SK-N-SH (cell line): ENCODE results near the gene ATXN7. TPM values are rescaled to one million over a fixed set of nuclear protein-coding genes. Genes with fewer than 3 reads are reported as not detected.

Source experiments
- CTCF ChIA-PET: fragments of 300-600, 350-600 bp; formaldehyde crosslinking; extraction: SDS; loops from one replicate; lab custom pipeline; 2021; lab: Yijun Ruan, JAX
- POLR2A ChIA-PET: fragments of 350-600 bp; sonication (Branson Sonifier 250); formaldehyde crosslinking; extraction: SDS; loops from one replicate; lab custom pipeline; 2020; ENCODE audit warnings: antibody characterized with exemption, inconsistent platforms; lab: Yijun Ruan, JAX
- DNase-seq: peaks from one replicate; pipeline ENCODE4 v3.0.0; 2012
- H2AFZ ChIP-seq: fragments of 200-600 bp; sonication (generic); 2 replicates; pipeline ENCODE4 v1.8.1; 2016; ENCODE audit warnings: antibody characterized with exemption, mild to moderate bottlenecking, low read depth
- H3F3A ChIP-seq: fragments of 200-600 bp; sonication (generic); replicated peaks from 2 replicates; pipeline ENCODE3; 2016; ENCODE audit warnings: antibody characterized with exemption, mild to moderate bottlenecking; ENCODE audit not compliant: insufficient read depth
- H3K27ac ChIP-seq, 2 experiments: fragments of 200-500 bp in 1 of 2; fragments of 200-600 bp in 1 of 2; sonication (Bioruptor generic) in 1 of 2; sonication (generic), shearing (Covaris generic) in 1 of 2; 2 replicates each; pipeline versions ENCODE4 v1.5.1 to v1.6.1; 2014 to 2016; ENCODE audit warnings: low read depth in 2 of 2, inconsistent platforms in 1 of 2, low read length in 1 of 2, mild to moderate bottlenecking in 1 of 2, mixed read lengths in 1 of 2
- H3K27me3 ChIP-seq: fragments of 200-600 bp; sonication (generic), shearing (Covaris generic); 2 replicates; pipeline ENCODE4 v1.6.1; 2016; ENCODE audit warnings: mixed run types; ENCODE audit not compliant: insufficient read depth
- H3K36me3 ChIP-seq, 2 experiments: fragments of 200-500 bp in 1 of 2; fragments of 200-600 bp in 1 of 2; sonication (Bioruptor generic) in 1 of 2; sonication (generic) in 1 of 2; replicated peaks in 1 of 2; 2 replicates each; pipeline versions ENCODE3 to v1.5.1; 2014 to 2016; ENCODE audit warnings: low read length in 1 of 2, mild to moderate bottlenecking in 1 of 2; ENCODE audit not compliant: insufficient read depth in 2 of 2, control insufficient read depth in 1 of 2
- H3K4me1 ChIP-seq, 2 experiments: fragments of 200-500 bp in 1 of 2; fragments of 200-600 bp in 1 of 2; sonication (Bioruptor generic) in 1 of 2; sonication (generic), shearing (Covaris generic) in 1 of 2; 2 replicates each; pipeline versions ENCODE4 v1.5.1 to v1.6.1; 2014 to 2016; ENCODE audit warnings: low read depth in 1 of 2, low read length in 1 of 2, mixed run types in 1 of 2; ENCODE audit not compliant: insufficient read depth in 2 of 2, control insufficient read depth in 1 of 2
- H3K4me2 ChIP-seq: fragments of 200-600 bp; sonication (generic), shearing (Covaris generic); 2 replicates; pipeline ENCODE4 v1.6.1; 2017; ENCODE audit warnings: mixed run types
- H3K4me3 ChIP-seq, 2 experiments: fragments of 200-500 bp in 1 of 2; fragments of 200-600 bp in 1 of 2; sonication (Bioruptor generic) in 1 of 2; sonication (generic), shearing (Covaris generic) in 1 of 2; 2 replicates each; pipeline versions ENCODE4 v1.5.1 to v1.8.1; 2014 to 2016; ENCODE audit warnings: low read depth in 2 of 2, inconsistent platforms in 1 of 2, low read length in 1 of 2, mild to moderate bottlenecking in 1 of 2, mixed read lengths in 1 of 2, moderate library complexity in 1 of 2
- H3K79me2 ChIP-seq: fragments of 200-600 bp; sonication (generic); 2 replicates; pipeline ENCODE4 v1.8.1; 2017; ENCODE audit warnings: mild to moderate bottlenecking; ENCODE audit not compliant: insufficient read depth
- H3K9ac ChIP-seq: fragments of 200-600 bp; sonication (generic); 2 replicates; pipeline ENCODE4 v1.6.1; 2017; ENCODE audit warnings: mixed run types
- H3K9me2 ChIP-seq: fragments of 200-600 bp; sonication (generic); 2 replicates; pipeline ENCODE4 v1.6.1; 2017; ENCODE audit warnings: mixed run types
- H3K9me3 ChIP-seq: fragments of 200-600 bp; sonication (generic); 2 replicates; pipeline ENCODE4 v1.6.1; 2017; ENCODE audit warnings: mixed run types, mild to moderate bottlenecking, moderate library complexity
- H4K20me1 ChIP-seq: fragments of 200-600 bp; sonication (generic); 2 replicates; pipeline ENCODE4 v1.6.1; 2017; ENCODE audit warnings: mild to moderate bottlenecking, mixed run types; ENCODE audit not compliant: insufficient read depth
- CHD2 ChIP-seq: fragments of 150-350 bp; IDR thresholded peaks from 2 replicates; pipeline ENCODE4 v1.6.1; 2018; ENCODE audit warnings: low read length; ENCODE audit not compliant: partially characterized antibody
- CTCF ChIP-seq: fragments of 200-600 bp; sonication (generic); IDR thresholded peaks from 2 replicates; pipeline ENCODE4 v1.6.1; 2017; ENCODE audit warnings: antibody characterized with exemption, mild to moderate bottlenecking, moderate library complexity
- EZH2phosphoT487 ChIP-seq: fragments of 200-600 bp; sonication (generic); IDR thresholded peaks from 2 replicates; pipeline ENCODE4 v1.6.1; 2017; ENCODE audit warnings: low read depth, mixed run types, mild to moderate bottlenecking, antibody characterized with exemption, moderate library complexity, borderline replicate concordance
- FOSL2 ChIP-seq: IDR thresholded peaks from 2 replicates; pipeline ENCODE4 v1.4.0; 2012; ENCODE audit warnings: low read depth, mild to moderate bottlenecking, moderate library complexity, borderline replicate concordance
- FOXJ3 ChIP-seq: sonication (generic); formaldehyde crosslinking; IDR thresholded peaks from 2 replicates; pipeline ENCODE4 v1.5.1; 2020; ENCODE audit warnings: mild to moderate bottlenecking, missing genetic modification reagents
- FOXM1 ChIP-seq: IDR thresholded peaks from 2 replicates; pipeline ENCODE4 v1.4.0; 2012; ENCODE audit warnings: low read depth, mild to moderate bottlenecking
- GABPA ChIP-seq: IDR thresholded peaks from 2 replicates; pipeline ENCODE4 v1.4.0; 2012; ENCODE audit warnings: low read depth, mild to moderate bottlenecking
- MAX ChIP-seq: IDR thresholded peaks from 2 replicates; pipeline ENCODE4 v1.4.0; 2012; ENCODE audit warnings: low read depth
- MEF2A ChIP-seq: IDR thresholded peaks from 2 replicates; pipeline ENCODE4 v1.4.0; 2012; ENCODE audit warnings: low read depth, borderline replicate concordance
- NFIC ChIP-seq: IDR thresholded peaks from 2 replicates; pipeline ENCODE4 v1.4.0; 2012; ENCODE audit warnings: borderline replicate concordance
- NRF1 ChIP-seq: IDR thresholded peaks from 2 replicates; pipeline ENCODE4 v1.6.1; 2012; ENCODE audit warnings: low read depth, mild to moderate bottlenecking, low read length
- PBX3 ChIP-seq: IDR thresholded peaks from 2 replicates; pipeline ENCODE4; 2012
- RCOR1 ChIP-seq: fragments of 150-350 bp; IDR thresholded peaks from 2 replicates; pipeline ENCODE4 v1.6.1; 2017; ENCODE audit warnings: antibody characterized with exemption, low read length
- SIN3A ChIP-seq: IDR thresholded peaks from 2 replicates; pipeline ENCODE4 v1.6.1; 2012; ENCODE audit warnings: low read depth, mild to moderate bottlenecking, low read length, moderate library complexity, borderline replicate concordance
- TAF1 ChIP-seq: IDR thresholded peaks from 2 replicates; pipeline ENCODE4 v1.6.1; 2012; ENCODE audit warnings: low read depth, mild to moderate bottlenecking, low read length, moderate library complexity, borderline replicate concordance
- TEAD4 ChIP-seq: IDR thresholded peaks from 2 replicates; pipeline ENCODE4 v1.4.0; 2012; ENCODE audit warnings: mild to moderate bottlenecking, borderline replicate concordance; ENCODE audit not compliant: insufficient read depth
- USF1 ChIP-seq: IDR thresholded peaks from 2 replicates; pipeline ENCODE4 v1.4.0; 2012; ENCODE audit warnings: low read depth, borderline replicate concordance
- YY1 ChIP-seq: IDR thresholded peaks from 2 replicates; pipeline ENCODE4 v1.4.0; 2012; ENCODE audit warnings: low read depth, mild to moderate bottlenecking
- ZBTB33 ChIP-seq: IDR thresholded peaks from 2 replicates; pipeline ENCODE4 v1.4.0; 2012; ENCODE audit warnings: low read depth, borderline replicate concordance
- WGBS: methylation state at CpG from one replicate; pipeline ENCODE4 v1.1.6; 2017; ENCODE audit warnings: low lambda C conversion rate; 5-methylcytosine and 5-hydroxymethylcytosine counted together
- polyA plus RNA-seq, 3 experiments: library from polyadenylated mRNA; depleted of rRNA; stranded (reverse); fragments of >200 nt; gene quantifications; 2 replicates each; pipeline ENCODE4 v1.2.3, GENCODE V29; 2012

Gene ATXN7
- polyA plus RNA-seq, 1 of the 3 experiments (the other 2 are of a cell fraction) = 6.2 TPM

GRCh38 chr3:63851287-63851686 lies 12.4 kb upstream of the ATXN7 start:
- DNase-seq = no peak

More at GRCh38 chr3:63851287-63851686, 12.4 kb upstream of the ATXN7 start:
- TF ChIP-seq FOSL2 (no peak), ZBTB33 (no peak), GABPA (no peak), USF1 (no peak), RCOR1 (no peak), PBX3 (no peak), EZH2phosphoT487 (no peak), CTCF (no peak), MEF2A (no peak), SIN3A (no peak), NFIC (no peak), FOXM1 (no peak), YY1 (no peak), CHD2 (no peak), MAX (no peak), TAF1 (no peak), NRF1 (no peak), FOXJ3 (CRISPR knock-in tag) (no peak), TEAD4 (no peak)
- TF ChIP-seq, all 33 proteins: peak for 0
- peaks cover 78% of the 10 kb centered on the region; the same call in 1 of the 2 replicates for H3K79me2 ChIP-seq
- CTCF ChIA-PET = interaction anchor here (0.9 to 1.0 kb wide), 2 partner anchors 32 to 501 kb away, joined by 3 read pairs; partner anchors contain the start of gene C3orf49
- no peak overlapping the region for H2AFZ ChIP-seq
- no peaks in the 10 kb centered on the region for H3K9me3 ChIP-seq
- WGBS = 92% methylated on average over 3 of the region's 3 CpGs
- H3K4me2 ChIP-seq = no peak overlapping the region
- no peak overlapping the region for H3K4me3 ChIP-seq
- H3F3A ChIP-seq = peaks cover 4% of the 10 kb centered on the region
- 0 out of 2 replicates have a peak, but pooled peaks cover 3% of the 10 kb centered on the region for H4K20me1 ChIP-seq
- POLR2A ChIA-PET = no interaction called here
- no peaks in the 10 kb centered on the region for H3K27me3 ChIP-seq
- H3K9me2 ChIP-seq = no peaks in the 10 kb centered on the region
- H3K4me1 ChIP-seq = no peaks in the 10 kb centered on the region
- no peak overlapping the region for H3K9ac ChIP-seq
- H3K27ac ChIP-seq = no peak overlapping the region
- H3K36me3 ChIP-seq = no peaks in the 10 kb centered on the region
